T1000 (cell line): Measurements from ENCODE around the gene B4GALNT2.

ENCODE experiments used
- DNase-seq: peaks from one replicate; lab custom pipeline; 2025; ENCODE audit warnings: mixed read lengths; lab: John Stamatoyannopoulos, UW

Gene B4GALNT2

DNA sequence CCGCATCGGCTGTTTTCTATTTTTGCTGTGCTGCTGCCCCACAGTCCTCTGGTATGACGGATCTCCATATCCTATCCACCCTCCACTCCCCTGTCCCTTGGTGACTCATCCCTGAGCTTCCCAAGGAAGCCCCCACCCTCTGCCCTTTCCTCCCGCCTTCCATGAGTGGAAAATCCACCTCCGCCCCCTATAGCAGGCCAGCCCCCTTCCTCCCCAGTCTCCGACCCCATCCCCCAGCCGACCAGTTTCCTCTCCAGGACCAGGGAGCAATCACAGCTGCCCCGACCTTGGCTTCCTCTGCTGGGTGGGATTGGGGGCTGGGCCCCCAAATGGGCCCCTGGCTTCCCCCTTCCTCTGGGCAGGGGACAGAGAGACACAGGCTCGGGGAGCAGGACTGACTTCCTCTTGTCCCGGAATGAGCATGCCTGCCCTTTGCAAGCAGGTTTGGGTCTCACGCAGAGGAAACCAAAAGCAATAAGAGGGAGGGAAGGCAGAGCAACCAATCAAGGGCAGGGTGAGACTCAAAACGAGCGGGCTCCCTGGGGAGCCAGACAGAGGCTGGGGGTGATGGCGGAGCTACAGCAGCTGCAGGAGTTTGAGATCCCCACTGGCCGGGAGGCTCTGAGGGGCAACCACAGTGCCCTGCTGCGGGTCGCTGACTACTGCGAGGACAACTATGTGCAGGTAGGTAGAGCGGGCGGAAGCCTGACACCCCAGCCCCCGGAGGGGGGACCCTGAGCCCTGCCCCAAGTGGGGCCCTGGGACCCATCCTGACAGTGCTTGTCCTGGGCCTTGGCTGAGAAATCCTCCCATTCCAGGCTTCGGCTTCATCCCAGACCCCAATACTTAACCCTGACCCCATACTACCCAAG lies 77.8 kb downstream of the B4GALNT2 start, which contains the start of the genes ABI3 and GNGT2:
Gene ABI3 (plus strand): TSS at position 550 of the 872 bp plus-strand sequence. CDS start 18 bp downstream, at position 568.
Gene GNGT2 (minus strand): TSS at position 417 of the 872 bp plus-strand sequence. CDS start 3,152 bp downstream, outside the sequence.
- DNase-seq: no peak

DNA sequence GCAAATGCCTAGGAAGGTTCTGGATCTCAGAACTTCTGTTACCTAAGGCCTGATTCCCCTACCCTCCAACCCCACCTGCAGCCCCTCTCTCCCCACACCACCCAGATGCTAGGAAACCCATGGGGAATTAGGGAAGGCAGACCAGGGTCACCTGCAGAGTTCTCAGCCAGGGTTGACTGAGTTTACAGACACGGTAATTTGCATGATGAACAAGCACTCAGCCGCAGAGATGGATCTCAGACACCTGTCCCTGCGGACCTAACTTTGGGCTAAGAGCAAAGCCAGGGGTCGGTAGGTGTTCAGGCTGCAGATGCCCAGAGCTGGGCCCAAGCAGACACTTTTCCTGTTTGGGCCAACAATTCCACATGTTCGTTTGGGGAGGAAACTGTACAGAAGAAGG lies 80.8 kb downstream of the B4GALNT2 start:
- DNase-seq: no peak

DNA sequence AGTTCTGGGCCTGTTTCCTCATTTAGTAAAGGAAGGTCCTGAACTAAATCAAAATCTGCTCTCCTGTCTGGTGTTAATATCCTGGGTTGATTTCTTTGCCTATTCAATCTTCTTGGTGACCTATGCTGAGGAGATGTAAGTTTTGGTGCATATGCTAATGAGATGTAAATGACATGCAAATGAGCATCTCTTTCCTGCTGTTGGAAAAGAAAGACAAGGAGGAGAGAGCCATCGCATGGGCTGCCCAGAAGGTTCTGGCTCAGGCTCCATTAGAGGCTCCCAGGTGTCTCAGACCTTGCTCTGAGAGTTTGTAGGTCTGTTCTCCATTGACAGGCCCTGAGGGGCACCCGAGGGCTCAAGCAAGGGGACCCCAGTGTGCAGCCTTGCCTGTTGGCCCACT lies 81.3 kb downstream of the B4GALNT2 start:
- DNase-seq: no peak

DNA sequence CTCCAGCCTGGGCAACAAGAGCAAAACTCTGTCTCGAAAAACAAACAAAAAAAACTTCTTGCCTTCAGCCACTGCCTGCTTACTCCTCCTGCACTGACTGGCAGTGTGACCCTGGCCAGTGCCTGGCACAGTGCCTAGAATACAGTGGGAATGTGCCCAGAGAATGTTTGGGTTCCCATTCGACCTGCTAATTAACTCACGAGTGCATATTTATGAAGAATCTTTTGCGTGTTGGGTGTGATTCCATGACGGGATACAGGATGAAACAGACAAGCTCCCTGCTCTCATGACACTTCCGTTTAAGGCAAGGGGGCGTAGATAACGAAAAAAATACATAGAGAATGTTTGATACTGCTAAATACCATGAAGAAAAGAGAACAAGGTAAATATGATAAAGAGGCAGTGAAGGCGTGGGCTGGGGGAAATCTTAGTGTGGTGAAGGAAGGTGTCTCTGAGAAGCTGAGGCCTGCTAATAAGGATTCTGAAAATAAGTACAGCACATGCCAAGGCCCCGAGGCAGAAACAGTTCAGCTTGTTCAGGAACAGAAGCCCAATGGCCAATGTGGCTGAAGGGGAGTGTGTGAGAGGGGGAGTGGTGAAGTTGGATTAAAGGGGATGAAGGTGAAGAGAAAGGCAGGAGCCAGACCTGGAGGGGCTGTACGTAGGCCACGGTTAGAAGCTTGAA lies 82.2 kb downstream of the B4GALNT2 start:
- no peak for DNase-seq

DNA sequence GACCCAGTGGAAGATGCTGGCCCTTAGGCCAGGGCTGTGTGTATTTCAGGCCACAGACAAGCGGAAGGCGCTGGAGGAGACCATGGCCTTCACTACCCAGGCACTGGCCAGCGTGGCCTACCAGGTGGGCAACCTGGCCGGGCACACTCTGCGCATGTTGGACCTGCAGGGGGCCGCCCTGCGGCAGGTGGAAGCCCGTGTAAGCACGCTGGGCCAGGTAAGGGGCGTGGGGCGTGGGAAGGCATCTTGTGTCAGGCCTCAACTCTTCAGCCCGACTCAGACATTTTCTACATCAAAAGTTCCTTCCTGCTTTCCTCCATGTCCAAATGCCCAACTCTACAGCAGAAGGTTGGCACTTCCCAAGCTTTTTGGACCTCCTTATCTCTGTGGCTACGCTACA lies 83.9 kb downstream of the B4GALNT2 start:
- DNase-seq: no peak

DNA sequence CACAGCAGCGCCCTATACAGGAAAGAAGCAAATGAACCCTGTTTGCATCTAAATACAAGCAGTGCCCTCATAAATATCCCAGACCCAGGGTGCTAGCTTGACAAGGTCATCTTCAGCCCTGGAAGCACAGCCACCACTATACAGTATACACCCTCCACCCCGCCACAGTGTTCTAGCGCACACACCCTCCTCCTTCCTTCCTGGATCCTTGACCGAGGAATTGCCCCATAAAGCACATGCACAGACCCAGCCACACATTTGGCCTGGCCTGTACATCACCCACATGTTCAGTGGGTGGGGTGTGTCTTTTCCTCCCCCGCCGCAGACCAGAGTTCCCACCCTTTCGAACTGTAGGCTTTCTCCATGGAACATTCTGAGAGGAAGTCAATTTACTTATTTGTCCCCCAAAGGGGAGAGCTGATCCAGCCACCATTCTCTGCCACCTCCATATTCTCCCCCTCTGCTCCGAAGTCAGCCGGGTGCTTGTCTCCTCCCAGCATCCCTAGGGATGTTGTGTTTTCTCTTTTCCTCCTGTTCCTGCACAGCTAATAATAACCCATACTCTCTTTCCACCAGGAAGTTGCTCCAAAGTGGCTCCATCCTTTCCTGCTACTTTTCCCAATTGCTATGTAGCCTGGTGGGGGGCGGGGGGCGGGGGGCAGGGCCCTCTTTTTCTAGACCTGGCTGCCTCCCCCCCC lies 84.5 kb downstream of the B4GALNT2 start:
- no peak for DNase-seq

DNA sequence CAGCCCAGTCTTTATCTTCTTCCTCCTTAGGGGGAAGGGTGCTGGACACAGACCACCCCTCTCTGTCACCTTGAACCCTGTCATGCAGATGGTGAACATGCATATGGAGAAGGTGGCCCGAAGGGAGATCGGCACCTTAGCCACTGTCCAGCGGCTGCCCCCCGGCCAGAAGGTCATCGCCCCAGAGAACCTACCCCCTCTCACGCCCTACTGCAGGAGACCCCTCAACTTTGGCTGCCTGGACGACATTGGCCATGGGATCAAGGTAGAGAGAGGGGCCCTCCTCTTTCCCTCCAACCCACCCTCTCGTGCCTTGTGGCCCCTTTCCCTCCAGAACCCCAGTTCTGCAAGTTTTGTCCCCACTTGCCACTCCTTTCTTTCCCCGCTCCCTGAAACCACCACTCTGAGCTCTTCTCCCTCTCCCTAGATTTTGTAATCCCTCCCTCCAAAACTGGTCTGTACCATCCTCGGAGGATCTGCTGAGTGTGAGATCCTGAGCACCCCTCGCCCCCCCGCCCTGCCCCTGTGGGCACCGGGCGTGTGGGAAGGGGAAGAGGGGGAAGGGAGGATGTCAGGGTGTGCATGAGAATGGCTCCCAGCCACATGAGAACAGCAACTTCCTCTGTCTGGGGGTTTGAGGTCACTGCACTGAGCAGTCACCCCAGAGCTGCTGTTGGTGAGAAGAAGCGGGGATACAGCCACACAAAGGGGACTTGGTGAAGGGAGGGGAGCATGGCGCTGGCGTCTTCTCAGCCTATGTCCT lies 85.3 kb downstream of the B4GALNT2 start:
- no peak for DNase-seq

DNA sequence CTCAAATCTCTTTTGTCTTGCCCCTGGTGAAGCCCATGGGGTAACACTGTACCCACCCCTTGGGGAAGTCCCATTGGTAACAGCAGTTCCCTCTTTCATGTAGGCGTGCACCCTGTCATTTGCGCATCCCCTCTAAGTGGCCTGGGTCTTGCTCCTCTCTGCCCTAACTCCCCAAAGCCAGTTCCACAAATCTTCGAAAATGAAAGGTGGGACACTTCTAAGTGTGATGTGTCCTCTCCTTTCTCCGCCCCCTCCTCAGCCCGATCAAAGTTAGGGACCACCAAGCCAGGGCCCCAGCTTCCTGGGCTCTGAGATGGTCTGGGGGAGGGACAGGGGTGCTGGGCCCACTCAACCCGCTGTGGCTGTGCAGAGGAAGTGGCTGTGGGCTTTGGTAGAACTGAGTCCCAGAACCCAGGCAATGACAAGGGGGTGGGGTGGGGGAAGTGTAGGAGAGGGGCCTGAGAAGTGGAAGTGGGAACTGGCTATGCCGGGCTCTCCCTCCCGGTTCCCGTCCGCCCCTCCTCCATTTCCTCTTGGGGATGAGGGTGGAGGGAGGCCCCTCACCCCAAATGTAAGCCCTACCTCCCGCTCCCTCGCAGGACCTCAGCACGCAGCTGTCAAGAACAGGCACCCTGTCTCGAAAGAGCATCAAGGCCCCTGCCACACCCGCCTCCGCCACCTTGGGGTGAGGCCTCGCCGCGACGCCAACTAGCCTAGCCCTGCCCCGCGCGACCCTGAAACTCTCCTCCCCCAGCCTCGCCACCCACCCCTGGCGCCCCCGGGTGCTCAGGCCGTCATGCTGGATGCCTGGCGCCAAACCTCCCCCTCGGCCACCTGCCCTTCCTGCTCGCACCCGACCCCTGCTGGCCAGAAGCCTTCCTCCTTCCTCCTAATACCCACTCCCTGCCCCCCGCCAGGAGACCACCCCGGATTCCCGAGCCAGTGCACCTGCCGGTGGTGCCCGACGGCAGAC lies 86.7 kb downstream of the B4GALNT2 start:
- no peak for DNase-seq

DNA sequence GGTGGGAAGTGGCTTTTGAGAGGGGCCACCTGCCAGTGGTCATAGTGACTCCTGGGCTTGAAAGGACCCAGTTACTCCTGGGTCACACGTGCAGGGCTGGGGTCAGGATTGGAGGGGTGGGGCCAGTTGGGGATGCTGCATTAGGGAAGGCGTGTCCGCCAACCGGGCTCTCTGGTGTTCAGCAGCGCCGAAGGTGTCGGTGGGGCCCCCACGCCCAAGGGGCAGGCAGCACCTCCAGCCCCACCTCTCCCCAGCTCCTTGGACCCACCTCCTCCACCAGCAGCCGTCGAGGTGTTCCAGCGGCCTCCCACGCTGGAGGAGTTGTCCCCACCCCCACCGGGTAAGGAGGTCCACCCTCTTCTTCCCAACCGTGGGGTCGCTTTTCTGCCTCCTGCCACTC lies 87.4 kb downstream of the B4GALNT2 start:
- DNase-seq: no peak

DNA sequence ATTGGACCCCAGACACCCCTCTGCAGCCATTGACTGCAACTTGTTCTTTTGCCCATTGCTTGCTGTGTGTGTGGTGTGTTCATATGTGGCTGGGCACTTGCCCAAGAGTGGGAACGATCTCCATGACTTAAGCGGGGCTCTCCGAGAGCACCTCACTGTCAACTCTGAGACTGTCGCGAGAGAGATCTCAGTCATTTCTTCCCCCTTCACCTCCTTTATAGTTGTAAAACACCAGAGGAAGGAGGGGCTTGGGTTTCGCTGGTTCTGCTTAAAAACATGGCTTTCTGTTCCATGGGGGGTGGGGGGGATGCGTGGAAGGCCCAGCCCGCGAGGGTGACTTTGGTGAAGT lies 90.6 kb downstream of the B4GALNT2 start:
- no peak for DNase-seq

DNA sequence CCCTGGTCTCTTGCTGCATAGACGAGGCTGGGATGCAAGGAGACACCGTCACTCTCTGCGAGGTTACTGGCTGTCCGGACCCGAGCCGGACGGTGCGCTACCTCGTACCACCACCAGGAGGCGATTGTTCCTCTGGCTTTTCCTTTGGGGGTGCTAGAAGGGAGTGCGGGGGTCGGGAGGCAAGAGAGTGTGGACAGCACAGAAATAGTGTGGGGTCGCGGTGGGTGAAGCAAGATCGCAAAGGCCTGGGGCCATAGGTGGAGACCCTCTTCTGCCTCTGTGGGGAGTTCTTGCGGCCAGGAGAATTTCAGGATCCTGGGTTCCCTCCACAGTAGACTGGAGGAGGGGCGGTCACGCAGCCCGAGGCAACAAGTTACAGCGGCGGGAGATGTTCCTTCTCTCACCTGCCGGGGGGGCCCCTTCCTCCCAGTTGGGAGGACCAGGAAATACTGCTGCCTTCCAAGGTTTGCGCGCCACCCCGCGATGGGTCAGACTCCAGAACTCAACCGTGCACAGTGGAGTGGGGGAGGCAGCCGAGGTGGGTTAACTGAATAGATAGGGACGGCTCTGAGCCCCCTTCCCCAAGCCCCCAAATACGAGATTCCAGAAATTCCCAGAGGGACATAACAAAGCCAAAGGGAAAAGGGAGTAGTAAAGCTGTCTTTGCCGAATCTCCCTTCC lies 91.1 kb downstream of the B4GALNT2 start:
- no peak for DNase-seq

DNA sequence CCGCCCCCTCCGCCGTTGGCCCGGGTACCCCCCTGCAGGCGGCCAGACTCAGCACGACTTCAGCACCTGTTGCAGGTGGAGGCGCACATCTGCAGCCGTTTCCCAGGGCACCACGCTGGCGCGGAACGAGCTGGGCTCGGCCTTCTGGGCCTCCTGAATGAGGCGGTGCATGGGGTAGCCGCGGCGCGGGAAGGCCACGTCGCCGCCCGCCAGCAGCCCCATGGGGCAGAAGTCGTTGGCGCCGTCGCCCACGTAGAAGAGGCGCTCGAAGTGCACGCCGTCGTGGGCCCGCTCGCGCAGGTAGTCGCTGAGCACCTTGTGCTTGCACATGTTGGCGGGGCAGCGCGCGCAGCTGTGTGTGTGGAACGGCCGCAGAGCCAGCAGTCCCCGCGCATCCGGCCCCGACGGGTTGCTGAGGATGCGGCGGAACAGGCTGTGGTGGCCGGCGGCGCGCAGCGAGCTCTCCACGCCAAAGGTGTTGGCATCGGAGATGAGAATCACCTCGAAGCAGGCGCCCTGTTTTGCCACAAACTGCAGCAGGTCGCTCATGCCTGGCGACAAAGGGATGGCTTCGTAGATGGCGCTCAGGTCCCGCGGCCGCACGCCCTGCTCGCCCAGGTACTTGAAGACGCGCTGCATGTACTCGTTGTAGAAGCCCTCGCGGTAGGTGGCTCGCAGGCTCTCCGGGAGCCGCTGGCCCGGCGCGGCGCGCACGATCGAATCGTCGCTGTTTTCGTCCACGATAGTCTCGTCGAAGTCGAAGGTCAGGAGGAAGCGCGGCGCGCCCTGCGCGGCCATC lies 91.8 kb downstream of the B4GALNT2 start:
- DNase-seq: no peak

DNA sequence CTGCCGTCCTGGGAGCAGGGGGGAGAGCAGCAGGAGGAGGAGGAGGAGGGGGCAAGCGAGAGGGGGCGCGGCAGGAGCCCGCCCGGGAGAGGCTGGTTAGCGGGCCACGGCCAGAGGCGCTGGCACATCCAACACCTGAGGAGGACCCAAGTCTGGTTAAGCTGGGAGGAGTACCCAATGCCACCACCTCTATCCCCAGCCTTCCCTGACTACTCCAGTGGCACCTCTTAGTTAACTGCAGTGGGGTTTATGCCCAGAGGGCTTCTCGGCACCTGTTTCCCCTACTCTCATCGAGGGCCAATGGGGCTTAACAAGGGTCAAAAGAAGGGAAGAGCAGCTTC lies 92.4 kb downstream of the B4GALNT2 start:
- DNase-seq: no peak

DNA sequence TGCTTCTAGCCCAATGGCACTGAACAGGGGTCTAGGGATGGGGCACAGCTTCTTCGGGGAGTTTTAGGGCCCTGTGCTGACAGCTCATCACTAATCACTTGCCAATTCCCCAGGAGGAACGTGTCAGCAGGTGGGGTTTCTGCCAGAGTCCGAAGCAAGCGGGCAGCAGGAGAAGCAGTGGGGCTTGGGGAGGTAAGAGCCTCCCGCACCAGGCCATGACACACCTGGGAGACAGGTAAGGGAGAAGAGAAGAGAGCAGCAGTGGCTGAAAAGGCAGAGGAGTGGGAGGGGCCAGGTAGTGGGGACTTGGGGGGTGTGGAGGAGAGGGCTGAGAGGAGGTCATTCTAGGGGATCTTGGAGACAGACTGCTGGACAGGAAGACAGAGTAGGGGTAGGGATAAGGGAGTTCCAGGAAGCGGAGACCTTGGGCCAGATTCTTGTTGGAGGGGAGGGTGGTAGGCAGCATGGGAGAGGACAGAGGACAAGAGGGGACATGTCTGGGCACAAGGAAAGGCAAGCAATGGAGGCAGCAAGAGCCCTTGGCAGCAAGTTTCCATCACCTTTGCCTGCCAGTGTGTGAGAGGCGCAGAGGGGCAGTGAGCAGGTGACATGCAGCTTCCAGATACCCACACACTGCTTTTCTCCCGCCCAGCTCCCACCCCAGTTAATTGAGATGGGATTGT lies 93.1 kb downstream of the B4GALNT2 start:
- no peak for DNase-seq
